ENCODE results near the gene TMEM97. TPM values are rescaled to one million over a fixed set of nuclear protein-coding genes. Genes with fewer than 3 reads are reported as not detected.
"Not testable (repeated sequence)": the region's sequence is repeated elsewhere in the genome, so short reads cannot be mapped to it uniquely, and the experiment has no call there.

TMEM97 gene
- total RNA-seq, 1 donor from 2014 or later: 59.4 TPM

GRCh38 chr17:28285965-28286364, 33.0 kb upstream of the TMEM97 start:
- Mint-ChIP-seq H3K9me3 (ENCODE audit: unreplicated experiment) (no peaks in the 10 kb centered on the region), H3K36me3 (ENCODE audit: low read depth, unreplicated experiment) (no peaks in the 10 kb centered on the region), H3K4me3 (ENCODE audit: unreplicated experiment) (no peak overlapping the region), H3K4me1 (ENCODE audit: unreplicated experiment) (no peaks in the 10 kb centered on the region), H3K27ac (ENCODE audit: unreplicated experiment) (no peak overlapping the region), H3K27me3 (ENCODE audit: unreplicated experiment) (no peaks in the 10 kb centered on the region)
- no peak for DNase-seq (ENCODE audit: low spot score)
- no peak for TF ChIP-seq CTCF (IDR thresholded peaks at IDR 0.05; ENCODE audit: unreplicated experiment)

GRCh38 chr17:28290703-28291102, 28.3 kb upstream of the TMEM97 start:
- Mint-ChIP-seq H3K36me3 (ENCODE audit: low read depth, unreplicated experiment) (no peaks in the 10 kb centered on the region), H3K4me3 (ENCODE audit: unreplicated experiment) (no peak overlapping the region), H3K27me3 (ENCODE audit: unreplicated experiment) (no peaks in the 10 kb centered on the region), H3K9me3 (ENCODE audit: unreplicated experiment) (no peaks in the 10 kb centered on the region), H3K4me1 (ENCODE audit: unreplicated experiment) (no peaks in the 10 kb centered on the region), H3K27ac (ENCODE audit: unreplicated experiment) (no peak overlapping the region)
- TF ChIP-seq CTCF (IDR thresholded peaks at IDR 0.05; ENCODE audit: unreplicated experiment): no peak
- no peak for DNase-seq (ENCODE audit: low spot score)

GRCh38 chr17:28291780-28292330, 27.1 kb upstream of the TMEM97 start:
- Mint-ChIP-seq H3K4me3 (ENCODE audit: unreplicated experiment) (no peak overlapping the region), H3K4me1 (ENCODE audit: unreplicated experiment) (no peaks in the 10 kb centered on the region), H3K9me3 (ENCODE audit: unreplicated experiment) (no peaks in the 10 kb centered on the region), H3K27ac (ENCODE audit: unreplicated experiment) (no peak overlapping the region), H3K27me3 (ENCODE audit: unreplicated experiment) (no peaks in the 10 kb centered on the region), H3K36me3 (ENCODE audit: low read depth, unreplicated experiment) (no peaks in the 10 kb centered on the region)
- no peak for DNase-seq (ENCODE audit: low spot score)
- TF ChIP-seq CTCF (IDR thresholded peaks at IDR 0.05; ENCODE audit: unreplicated experiment): no peak

GRCh38 chr17:28292878-28293277, 26.1 kb upstream of the TMEM97 start:
- not testable (repeated sequence) for H3K4me1 Mint-ChIP-seq (ENCODE audit: unreplicated experiment); H3K27ac Mint-ChIP-seq (ENCODE audit: unreplicated experiment); H3K4me3 Mint-ChIP-seq (ENCODE audit: unreplicated experiment); H3K9me3 Mint-ChIP-seq (ENCODE audit: unreplicated experiment); H3K36me3 Mint-ChIP-seq (ENCODE audit: low read depth, unreplicated experiment); DNase-seq (ENCODE audit: low spot score); H3K27me3 Mint-ChIP-seq (ENCODE audit: unreplicated experiment)

GRCh38 chr17:28293994-28294393, 25.0 kb upstream of the TMEM97 start:
- Mint-ChIP-seq H3K27ac (ENCODE audit: unreplicated experiment) (no peak overlapping the region), H3K9me3 (ENCODE audit: unreplicated experiment) (no peaks in the 10 kb centered on the region)
- no peak for DNase-seq (ENCODE audit: low spot score)

More at GRCh38 chr17:28293994-28294393, 25.0 kb upstream of the TMEM97 start:
- Mint-ChIP-seq H3K27me3 (ENCODE audit: unreplicated experiment) (no peaks in the 10 kb centered on the region), H3K36me3 (ENCODE audit: low read depth, unreplicated experiment) (no peaks in the 10 kb centered on the region), H3K4me3 (ENCODE audit: unreplicated experiment) (no peak overlapping the region), H3K4me1 (ENCODE audit: unreplicated experiment) (no peaks in the 10 kb centered on the region)
- no peak for TF ChIP-seq CTCF (IDR thresholded peaks at IDR 0.05; ENCODE audit: unreplicated experiment)
